ENCODE results near the gene RAB31.

DNA sequence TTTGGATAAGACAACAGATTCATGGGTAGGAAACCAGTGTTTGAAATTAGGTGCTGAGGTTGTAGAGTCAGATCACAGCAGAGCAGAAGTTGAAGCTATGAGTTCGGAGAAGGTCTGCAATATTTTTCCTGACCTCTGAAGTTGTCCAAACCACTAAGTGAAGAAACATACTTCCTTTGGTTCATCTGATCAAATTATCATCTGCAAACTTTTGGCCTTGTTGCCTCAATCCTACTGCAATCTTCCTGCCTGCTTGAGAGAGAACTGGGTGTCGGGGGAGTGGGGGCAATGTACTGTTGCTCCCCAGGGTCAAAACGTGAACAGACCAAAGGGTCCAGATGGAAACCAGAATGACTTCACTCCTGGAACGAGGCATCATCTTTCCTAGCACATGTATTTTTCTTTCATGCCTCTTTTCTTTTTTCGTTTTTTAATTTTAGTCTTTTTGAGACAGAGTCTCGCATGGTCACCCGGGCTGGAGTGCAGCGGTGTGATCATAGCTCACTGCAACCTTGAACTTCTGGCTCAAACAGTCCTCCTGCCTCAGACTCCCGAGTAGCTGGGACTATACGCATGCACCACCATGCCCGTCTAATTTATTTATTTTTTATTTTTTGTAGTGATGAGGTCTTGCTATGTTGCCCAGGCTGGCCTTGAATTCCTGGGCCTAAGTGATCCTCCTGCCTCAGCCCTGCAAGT is 42.7 kb downstream of the RAB31 start:
- TF ChIP-seq CTCF (IDR thresholded peaks at IDR 0.05): no peak
- TF ChIP-seq POLR2A (IDR thresholded peaks at IDR 0.05): no peak
- no peak for TF ChIP-seq POLR2AphosphoS5 (IDR thresholded peaks at IDR 0.05)
